ENCODE data around the gene AHCYL1. TPM values are rescaled to one million over a fixed set of nuclear protein-coding genes. Genes with fewer than 3 reads are reported as not detected.

The AHCYL1 gene
- total RNA-seq, 2 donors from 2014 or later, result 78.9 to 96.0 TPM

- peak overlapping the region; percentile 99 for H3K27ac Mint-ChIP-seq
- DNase-seq, result no peak
- Histone ChIP-seq H3K27ac (ENCODE audit: low read depth, low read length) (peak overlapping the region; percentile 92), H3K36me3 (ENCODE audit: control insufficient read depth, insufficient read depth, low read length) (peaks cover 14% of the 10 kb centered on the region), H3K4me1 (ENCODE audit: control insufficient read depth, insufficient read depth, low read length) (peaks cover 5% of the 10 kb centered on the region), H3K4me3 (ENCODE audit: low read length) (peak overlapping the region; percentile 84), H3K9ac (ENCODE audit: extremely low read depth, low read length, poor library complexity, severe bottlenecking) (peak overlapping the region; percentile 91), H3K27me3 (ENCODE audit: control insufficient read depth, insufficient read depth, low read length, poor library complexity, severe bottlenecking) (no peaks in the 10 kb centered on the region), H3K9me3 (ENCODE audit: control insufficient read depth, low read length) (no peaks in the 10 kb centered on the region)
- WGBS, 2 experiments (ENCODE audit: insufficient coverage in 1 of 2, insufficient read length in 1 of 2), result 15 to 27% methylated on average over 6 to 22 of the region's 22 CpGs
- H3K9me3 Mint-ChIP-seq, result no peaks in the 10 kb centered on the region
- peaks cover 30% of the 10 kb centered on the region for H3K4me1 Mint-ChIP-seq
- peaks cover 5% of the 10 kb centered on the region for H3K36me3 Mint-ChIP-seq (ENCODE audit: low read depth)
- peaks cover 12% of the 10 kb centered on the region for H3K27me3 Mint-ChIP-seq (ENCODE audit: insufficient read depth)
- no peak for TF ChIP-seq CTCF (conservative IDR thresholded peaks at IDR 0.05)
- peak overlapping the region; percentile 82 for H3K4me3 Mint-ChIP-seq
Observed at GRCh38 chr1:109985247-109986053, 885 bp downstream of the AHCYL1 start.

DNA sequence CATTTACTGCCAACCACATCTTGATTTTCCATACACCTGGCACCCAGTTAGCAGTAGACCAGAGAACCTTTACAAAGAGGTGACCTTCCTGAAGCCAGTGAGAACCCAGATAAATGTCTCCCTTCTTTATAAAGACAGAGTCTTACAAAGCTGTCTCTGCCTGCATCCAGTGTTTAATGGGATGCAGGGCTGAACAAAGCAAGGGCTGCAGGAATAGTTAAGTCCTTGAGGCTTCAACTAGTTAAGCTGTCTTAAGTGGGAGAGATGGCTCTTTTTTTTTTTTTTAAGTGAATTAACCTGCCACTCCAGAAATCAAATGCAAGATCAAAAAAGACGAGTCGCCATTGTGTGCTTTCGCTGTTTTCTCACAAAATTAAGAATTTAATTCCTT, 1.5 kb downstream of the AHCYL1 start:
- H3K4me3 Mint-ChIP-seq, result peak overlapping the region; percentile 82
- peaks cover 5% of the 10 kb centered on the region for H3K36me3 Mint-ChIP-seq (ENCODE audit: low read depth)
- H3K27me3 Mint-ChIP-seq (ENCODE audit: insufficient read depth), result peaks cover 12% of the 10 kb centered on the region
- DNase-seq, result no peak
- Histone ChIP-seq H3K27me3 (ENCODE audit: control insufficient read depth, insufficient read depth, low read length, poor library complexity, severe bottlenecking) (no peaks in the 10 kb centered on the region), H3K9me3 (ENCODE audit: control insufficient read depth, low read length) (no peaks in the 10 kb centered on the region), H3K9ac (ENCODE audit: extremely low read depth, low read length, poor library complexity, severe bottlenecking) (peak overlapping the region; percentile 91), H3K36me3 (ENCODE audit: control insufficient read depth, insufficient read depth, low read length) (peaks cover 14% of the 10 kb centered on the region), H3K4me3 (ENCODE audit: low read length) (peak overlapping the region; percentile 84), H3K27ac (ENCODE audit: low read depth, low read length) (no peak overlapping the region), H3K4me1 (ENCODE audit: control insufficient read depth, insufficient read depth, low read length) (peaks cover 11% of the 10 kb centered on the region)
- H3K27ac Mint-ChIP-seq, result peak overlapping the region; percentile 99
- no peaks in the 10 kb centered on the region for H3K9me3 Mint-ChIP-seq
- TF ChIP-seq CTCF (conservative IDR thresholded peaks at IDR 0.05), result no peak
- H3K4me1 Mint-ChIP-seq, result peaks cover 34% of the 10 kb centered on the region
- 83 to 95% methylated on average over 3 of the region's 3 CpGs for WGBS, 2 experiments (ENCODE audit: insufficient coverage in 1 of 2, insufficient read length in 1 of 2)

DNA sequence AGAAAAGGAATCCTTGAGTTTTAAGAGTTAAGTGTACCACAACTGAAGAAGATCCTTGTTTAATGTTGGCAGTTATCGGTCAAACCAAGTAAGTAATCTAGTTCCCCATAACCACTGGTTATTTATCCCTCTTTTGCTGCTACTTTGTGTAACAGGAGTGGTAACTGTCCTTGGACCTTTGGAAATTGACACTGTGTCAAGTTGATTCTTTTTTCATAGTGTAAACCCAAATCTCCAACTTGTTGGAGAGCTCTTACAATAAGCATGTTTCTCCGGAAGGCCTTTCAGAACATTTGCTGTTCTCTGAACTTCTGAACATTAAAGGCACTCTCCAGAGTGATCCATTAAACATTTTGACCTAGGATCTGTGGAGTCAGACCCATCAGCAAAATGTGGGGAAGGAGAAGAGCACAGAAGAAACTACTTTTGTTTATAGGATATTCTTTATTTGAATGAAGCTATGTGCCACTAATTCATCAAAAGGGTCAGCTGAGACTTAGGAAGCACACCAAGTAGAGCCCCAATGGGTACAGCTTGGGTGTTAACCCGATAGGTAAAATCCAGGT, 3.9 kb downstream of the AHCYL1 start:
- WGBS, 2 experiments (ENCODE audit: insufficient coverage in 1 of 2, insufficient read length in 1 of 2), result 97 to 100% methylated on average over 1 to 3 of the region's 3 CpGs
- peaks cover 9% of the 10 kb centered on the region for H3K36me3 Mint-ChIP-seq (ENCODE audit: low read depth)
- no peaks in the 10 kb centered on the region for H3K27me3 Mint-ChIP-seq (ENCODE audit: insufficient read depth)
- H3K27ac Mint-ChIP-seq, result no peak overlapping the region
- Histone ChIP-seq H3K4me1 (ENCODE audit: control insufficient read depth, insufficient read depth, low read length) (peaks cover 17% of the 10 kb centered on the region), H3K27ac (ENCODE audit: low read depth, low read length) (no peak overlapping the region), H3K9ac (ENCODE audit: extremely low read depth, low read length, poor library complexity, severe bottlenecking) (no peak overlapping the region), H3K4me3 (ENCODE audit: low read length) (no peak overlapping the region), H3K9me3 (ENCODE audit: control insufficient read depth, low read length) (no peaks in the 10 kb centered on the region), H3K27me3 (ENCODE audit: control insufficient read depth, insufficient read depth, low read length, poor library complexity, severe bottlenecking) (no peaks in the 10 kb centered on the region), H3K36me3 (ENCODE audit: control insufficient read depth, insufficient read depth, low read length) (peaks cover 22% of the 10 kb centered on the region)
- no peaks in the 10 kb centered on the region for H3K9me3 Mint-ChIP-seq
- TF ChIP-seq CTCF (conservative IDR thresholded peaks at IDR 0.05), result no peak
- H3K4me3 Mint-ChIP-seq, result no peak overlapping the region
- peaks cover 42% of the 10 kb centered on the region for H3K4me1 Mint-ChIP-seq
- DNase-seq, result no peak

All from endodermal cell (in vitro differentiated cells).